GM12873 (cell line): ENCODE data around the gene CLDN5.

Experiments used
- CTCF ChIP-seq: IDR thresholded peaks from 2 replicates; pipeline ENCODE4 v1.5.1; 2012; ENCODE audit warnings: low read depth, mild to moderate bottlenecking, moderate library complexity, low read length, control low read depth; ENCODE audit not compliant: insufficient read depth; ENCODE audit errors: missing control alignments

Gene CLDN5

GRCh38 chr22:19477321-19478044 is 46.7 kb downstream of the CLDN5 start:
- no peak for TF ChIP-seq CTCF

- TF ChIP-seq CTCF = no peak
These were observed 48.2 kb downstream of the CLDN5 start for GRCh38 chr22:19476023-19476422.

- peak; percentile 21 for TF ChIP-seq CTCF
These were observed 50.6 kb downstream of the CLDN5 start for GRCh38 chr22:19473578-19473977.
